Retina (tissue), 1 donor: ENCODE results near the gene LETM1.

ENCODE experiments used
- DNase-seq: peaks from one replicate; pipeline ENCODE4 v3.0.0-alpha.2; 2016

Gene LETM1

DNA sequence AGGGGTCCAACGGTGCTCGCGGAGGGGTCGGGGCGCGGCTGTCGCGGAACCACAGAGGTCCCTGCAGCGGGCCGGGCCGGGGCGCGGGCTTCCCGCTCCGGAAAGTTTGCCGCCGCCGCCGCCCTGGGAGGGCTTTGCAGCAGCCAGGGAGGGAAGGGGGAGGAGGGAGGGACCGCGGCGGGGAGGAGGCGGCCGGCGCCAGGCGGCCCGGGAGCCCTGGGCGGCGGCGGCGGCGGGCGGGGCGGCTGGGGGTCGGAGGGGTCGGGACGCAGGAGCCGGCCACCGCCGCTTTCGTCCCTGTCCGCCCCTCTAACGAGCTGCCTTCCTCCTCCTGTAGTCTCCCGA, 62.5 kb downstream of the LETM1 start:
- no peak for DNase-seq

DNA sequence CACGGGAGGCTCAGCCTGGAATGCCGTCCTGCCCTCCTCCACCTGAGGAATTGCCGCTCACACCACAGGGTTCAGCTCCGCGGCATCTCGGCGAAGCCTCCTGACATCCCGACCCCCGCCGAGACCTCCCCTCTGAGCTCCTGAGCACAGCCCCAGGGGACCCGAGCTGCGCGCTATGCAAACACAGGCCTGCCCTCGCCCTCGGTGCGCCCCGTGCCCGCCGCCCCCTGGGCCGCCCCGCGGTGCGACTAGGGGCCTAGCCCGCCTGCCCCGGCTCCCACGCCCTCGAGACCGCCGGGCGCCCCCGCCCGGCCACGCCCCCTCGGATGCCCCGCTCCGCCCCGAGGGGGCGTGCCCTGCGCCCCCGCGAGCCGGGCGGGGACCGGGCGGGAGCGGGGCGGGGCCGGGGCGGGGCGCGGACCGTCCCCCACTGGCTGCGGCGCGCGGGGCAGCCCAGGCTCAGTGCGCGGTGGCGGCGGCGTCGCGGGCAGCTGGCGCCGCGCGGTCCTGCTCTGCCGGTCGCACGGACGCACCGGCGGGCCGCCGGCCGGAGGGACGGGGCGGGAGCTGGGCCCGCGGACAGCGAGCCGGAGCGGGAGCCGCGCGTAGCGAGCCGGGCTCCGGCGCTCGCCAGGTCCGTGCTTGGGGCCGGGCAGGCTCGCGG, 63.0 kb downstream of the LETM1 start, which contains the start of gene FGFR3:
FGFR3 (plus strand) TSS at position 462 of the 664 bp plus-strand sequence. CDS start 642 bp downstream, outside the sequence.
- no peak for DNase-seq

GRCh38 chr4:1792158-1792831, 63.7 kb downstream of the LETM1 start:
- DNase-seq: no peak

DNA sequence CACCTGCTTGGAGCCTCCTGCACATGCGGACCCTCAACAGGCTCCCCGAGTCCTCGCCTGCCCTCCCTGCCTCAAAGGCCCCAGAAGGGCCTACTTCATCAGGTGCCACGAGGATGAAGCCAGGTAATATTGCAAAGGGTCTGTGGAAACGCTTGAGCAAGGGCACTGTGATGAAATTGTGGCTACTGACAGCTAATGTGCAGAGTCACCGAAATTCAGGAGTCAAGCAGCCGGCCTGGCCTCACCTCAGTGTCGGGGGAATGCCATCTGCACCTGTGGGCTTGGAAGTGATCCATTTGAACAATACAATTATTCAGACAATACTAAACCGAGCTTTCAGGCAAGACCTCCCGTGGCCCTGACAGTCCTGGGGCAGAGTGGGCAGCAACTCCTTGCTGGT, 66.0 kb downstream of the LETM1 start:
- DNase-seq: no peak

DNA sequence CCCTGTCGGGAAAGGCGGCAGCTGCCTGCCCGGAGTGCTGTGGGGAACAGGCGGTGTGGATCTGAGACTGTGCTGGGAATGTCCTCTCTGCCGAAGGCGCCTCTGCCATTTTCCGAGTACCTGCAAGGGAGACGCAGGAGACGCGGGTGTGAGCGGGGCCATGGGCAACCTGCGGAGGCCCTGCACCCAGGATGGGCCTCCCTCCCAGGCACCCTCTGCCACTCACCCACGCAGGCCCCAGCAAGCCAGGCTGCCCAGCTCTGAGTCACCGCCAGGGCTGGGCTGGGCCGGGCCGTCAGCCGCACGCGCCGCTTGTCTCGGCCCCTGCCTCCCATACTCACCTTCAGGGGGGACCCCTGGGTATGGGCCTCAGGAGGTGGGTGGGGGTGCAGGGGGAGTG, 66.4 kb downstream of the LETM1 start:
- DNase-seq: no peak

- no peak for DNase-seq
Measured at GRCh38 chr4:1788254-1788973, 67.5 kb downstream of the LETM1 start.

GRCh38 chr4:1787411-1788077, 68.4 kb downstream of the LETM1 start:
- no peak for DNase-seq

GRCh38 chr4:1786544-1787362, 69.2 kb downstream of the LETM1 start:
- DNase-seq: no peak

GRCh38 chr4:1785592-1785991, 70.4 kb downstream of the LETM1 start:
- DNase-seq: no peak

DNA sequence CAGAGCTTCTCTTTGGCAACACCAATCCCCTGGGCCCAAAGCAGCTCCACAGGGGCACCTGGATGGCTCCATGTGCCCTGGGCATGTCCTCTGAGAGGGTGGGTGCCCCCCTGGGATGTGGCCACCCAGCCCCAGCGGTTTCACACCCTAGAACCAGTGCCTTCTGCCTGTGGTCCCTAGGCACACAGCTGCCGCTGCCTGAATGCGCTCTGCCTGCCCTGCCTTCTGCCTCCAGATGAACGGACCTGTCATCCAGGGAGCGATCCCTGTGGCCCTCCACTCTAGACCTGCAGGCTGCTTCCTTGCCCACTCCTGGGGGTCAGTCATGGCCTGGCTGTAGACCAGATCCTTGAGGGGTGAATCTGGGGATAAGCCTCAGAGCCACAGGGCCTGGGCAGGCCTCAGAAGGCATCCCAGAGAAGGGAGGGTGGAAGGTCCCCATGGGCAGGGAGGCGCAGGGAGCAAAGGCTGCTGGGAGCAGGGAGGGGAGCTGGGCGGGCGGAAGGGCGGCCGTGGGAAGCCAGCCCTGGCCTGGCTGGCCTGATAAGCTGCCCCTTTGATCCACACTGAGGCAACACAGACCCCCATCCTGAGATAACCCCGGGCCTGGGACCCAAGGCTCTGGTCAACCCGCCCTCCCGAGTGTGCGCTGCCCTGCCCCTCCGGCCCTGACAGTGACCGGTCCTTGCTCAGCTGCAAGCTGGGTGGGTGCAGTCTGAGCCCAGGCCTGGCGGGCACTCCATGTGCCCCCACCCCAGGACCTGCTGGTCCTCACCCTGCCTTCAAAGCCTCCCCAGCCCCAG, 71.0 kb downstream of the LETM1 start:
- peak; percentile 61 for DNase-seq

- no peak for DNase-seq
Measured at GRCh38 chr4:1784395-1784788, 71.6 kb downstream of the LETM1 start.

DNA sequence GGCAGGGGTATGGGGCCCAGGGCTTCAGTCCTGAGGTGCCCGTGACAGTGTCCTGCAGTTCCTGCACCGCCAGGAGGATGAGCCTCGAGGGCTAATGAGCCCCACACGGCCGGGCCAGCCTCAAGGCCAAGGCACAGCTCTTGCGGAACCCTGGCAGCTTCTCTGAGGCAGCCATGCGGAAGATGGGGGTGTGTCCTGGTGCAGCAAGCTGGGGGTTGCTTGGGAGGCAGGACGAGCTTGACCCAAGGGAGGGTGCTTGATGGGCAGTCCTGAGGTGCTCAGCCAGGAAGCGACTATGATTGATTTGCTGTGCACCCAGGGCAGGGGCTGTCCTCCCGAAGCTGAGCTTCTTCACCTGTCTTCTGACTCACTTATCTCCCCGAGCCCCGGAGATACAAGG, 72.0 kb downstream of the LETM1 start:
- peak; percentile 19 for DNase-seq

- no peak for DNase-seq
Measured at GRCh38 chr4:1783015-1783414, 72.9 kb downstream of the LETM1 start.

DNA sequence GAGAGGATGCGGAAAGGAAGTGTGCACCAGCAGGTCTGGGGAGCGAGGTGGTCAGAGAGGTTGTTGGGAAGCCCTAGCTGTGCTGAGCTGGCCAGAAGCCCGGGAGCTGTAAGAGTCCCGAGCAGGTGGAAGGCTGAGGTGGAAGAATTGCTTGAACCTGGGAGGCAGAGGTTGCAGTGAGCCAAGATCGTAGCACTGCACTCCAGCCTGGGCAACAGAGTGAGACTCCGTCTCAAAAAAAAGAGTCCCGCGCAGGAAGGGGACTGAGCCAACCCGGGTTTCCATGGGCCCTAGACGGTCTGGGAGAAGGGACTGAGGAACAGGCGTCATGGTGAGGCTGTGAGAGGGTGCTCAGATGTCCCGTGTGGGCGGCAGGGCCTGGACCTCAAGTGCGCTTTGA, 75.5 kb downstream of the LETM1 start:
- no peak for DNase-seq

GRCh38 chr4:1779588-1780382, 76.2 kb downstream of the LETM1 start:
- DNase-seq: no peak

DNA sequence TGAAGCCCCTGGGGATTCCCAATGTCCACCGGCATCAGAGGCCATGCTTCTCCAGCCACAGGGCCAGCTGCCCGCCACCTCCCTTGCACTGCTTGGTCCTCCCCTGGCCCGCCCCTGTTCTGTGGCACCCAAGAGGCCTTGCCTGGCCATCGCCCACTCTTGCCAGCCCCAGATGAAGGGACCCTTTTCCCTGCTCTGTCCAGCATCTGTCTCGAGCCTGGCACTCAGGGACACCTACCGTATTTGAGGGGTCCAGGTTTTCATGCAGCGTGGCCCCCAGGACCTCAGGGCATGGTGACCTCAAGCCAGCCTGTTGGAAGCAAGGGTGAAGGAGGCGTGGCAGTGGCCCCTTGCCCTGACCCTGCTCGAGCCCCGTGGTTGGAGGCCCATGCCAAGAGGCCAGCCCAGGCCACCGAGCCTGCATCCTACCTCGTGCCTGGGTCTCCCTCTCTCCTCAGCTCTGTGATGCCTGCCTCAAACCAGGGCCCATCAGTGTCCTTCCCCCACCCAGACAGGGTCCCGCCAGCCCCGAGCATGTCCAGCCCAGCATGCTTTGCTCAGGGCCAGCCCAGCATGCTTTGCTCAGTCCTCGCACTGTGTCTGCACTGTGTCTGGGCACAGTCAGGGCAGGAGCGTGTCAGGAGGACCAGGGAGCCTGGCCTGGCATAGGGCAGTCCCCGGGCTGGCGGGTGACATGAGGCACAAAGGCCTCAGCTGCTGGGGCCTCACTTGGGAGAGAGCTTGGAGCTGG, 77.1 kb downstream of the LETM1 start:
- DNase-seq: no peak

DNA sequence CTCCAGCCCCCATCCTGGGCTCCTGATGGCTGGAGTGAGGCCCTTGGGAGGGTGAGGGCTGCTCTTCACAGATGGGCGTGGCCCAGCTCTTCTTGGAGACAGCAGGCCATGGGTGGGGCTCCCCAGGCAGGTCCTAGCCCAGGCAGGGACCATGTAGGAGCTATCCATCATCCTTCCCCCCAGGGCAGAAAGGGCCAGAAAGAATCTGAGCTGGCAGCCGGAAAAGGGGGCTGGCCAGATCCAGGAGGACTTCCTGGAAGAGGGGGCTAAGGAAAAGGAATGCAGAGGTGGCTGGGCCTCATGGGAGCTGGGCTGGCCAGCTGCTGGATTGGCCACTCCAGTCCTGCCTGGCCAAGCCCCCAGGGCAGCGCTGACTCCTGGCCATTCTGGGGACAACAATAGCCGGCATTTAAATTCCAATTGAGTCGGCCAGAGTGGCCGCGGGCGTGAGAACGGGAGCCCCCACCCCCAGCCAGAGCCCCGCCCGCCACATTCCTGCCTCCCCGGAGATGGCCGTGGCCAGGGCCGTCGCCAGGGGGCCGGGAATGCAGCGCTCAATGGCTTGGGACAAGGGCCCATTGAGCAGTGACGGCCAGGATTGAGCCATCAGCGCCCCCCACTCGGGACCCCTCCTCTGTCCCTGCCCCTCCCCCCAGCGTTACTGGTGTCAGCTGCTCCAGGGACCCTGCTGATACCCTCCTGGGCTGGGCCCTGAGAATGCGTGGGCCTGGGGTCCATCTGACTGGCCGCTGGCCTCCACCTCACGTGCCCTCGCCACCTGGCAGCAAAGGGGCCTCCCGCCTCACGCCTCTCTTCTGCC, 77.9 kb downstream of the LETM1 start:
- peak; percentile 57 for DNase-seq

GRCh38 chr4:1776521-1777161, 79.3 kb downstream of the LETM1 start:
- DNase-seq: no peak
